Measurements from ENCODE around the gene RAMP2.

Gene RAMP2

GRCh38 chr17:42791948-42792347, 30.9 kb downstream of the RAMP2 start:
- no peak for FAIRE-seq
- DNase-seq (ENCODE audit: low spot score): no peak

DNA sequence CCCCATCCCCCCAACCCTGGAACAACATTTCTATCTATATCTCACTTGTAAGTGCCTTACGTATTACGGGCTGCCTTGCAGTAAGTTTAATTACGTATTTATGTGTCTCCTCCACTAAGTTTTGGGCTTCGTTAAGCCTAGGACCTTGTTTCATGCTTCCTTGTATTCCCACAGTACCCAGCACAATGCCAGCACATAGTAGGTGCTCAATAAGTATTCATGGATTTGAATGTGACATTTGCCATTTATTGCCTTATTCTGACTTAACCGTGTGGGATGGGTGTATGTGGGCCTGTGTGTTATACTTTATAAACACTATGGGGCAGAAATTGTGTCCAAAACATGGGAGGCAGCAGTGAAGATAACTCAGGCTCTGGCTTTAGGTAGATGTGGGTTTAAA, 31.5 kb downstream of the RAMP2 start:
- FAIRE-seq: no peak

GRCh38 chr17:42795061-42795460, 34.0 kb downstream of the RAMP2 start:
- no peak for DNase-seq (ENCODE audit: low spot score)
- FAIRE-seq: no peak

More for the DNA sequence above, 31.5 kb downstream of the RAMP2 start:
- DNase-seq (ENCODE audit: low spot score): no peak

DNA sequence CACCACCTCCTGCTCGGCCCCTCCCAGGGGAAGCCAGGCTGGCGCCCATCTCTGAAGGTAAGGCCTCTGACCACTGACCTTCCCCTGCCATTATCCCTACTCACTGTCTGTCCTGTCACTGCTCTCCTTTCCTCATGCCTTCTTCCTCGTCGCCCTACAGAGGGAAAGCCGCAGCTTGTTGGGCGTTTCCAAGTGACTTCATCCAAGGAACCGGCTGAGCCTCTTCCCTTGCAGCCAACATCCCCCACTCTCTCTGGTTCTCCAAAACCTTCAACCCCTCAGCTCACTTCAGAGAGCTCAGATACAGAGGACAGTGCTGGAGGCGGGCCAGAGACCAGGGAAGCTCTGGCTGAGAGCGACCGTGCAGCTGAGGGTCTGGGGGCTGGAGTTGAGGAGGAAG, 34.4 kb downstream of the RAMP2 start:
- FAIRE-seq: no peak
- no peak for DNase-seq (ENCODE audit: low spot score)

DNA sequence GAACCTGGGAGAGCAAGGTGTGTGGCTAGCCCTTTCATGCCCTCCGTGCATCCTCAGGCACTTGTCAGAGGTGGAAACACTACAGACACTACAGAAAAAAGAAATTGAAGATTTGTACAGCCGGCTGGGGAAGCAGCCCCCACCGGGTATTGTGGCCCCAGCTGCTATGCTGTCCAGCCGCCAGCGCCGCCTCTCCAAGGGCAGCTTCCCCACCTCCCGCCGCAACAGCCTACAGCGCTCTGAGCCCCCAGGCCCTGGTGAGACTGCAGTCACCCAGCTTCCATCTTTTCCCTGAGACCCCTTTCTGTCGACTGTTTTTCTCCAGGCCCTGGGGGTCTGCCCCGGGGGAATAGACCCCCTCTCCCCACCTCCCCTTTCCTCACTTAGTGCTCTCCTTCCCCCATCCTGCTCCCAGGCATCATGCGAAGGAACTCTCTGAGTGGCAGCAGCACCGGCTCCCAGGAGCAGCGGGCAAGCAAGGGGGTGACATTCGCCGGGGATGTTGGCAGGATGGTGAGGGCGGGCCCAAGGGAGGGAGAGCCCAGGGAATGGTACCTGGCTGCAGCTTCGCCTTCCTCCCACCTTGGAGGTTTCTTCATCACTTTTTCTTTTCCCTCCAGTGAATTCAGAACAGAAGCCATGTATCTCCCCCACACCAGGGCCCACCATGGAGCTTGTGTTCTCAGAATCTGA, 35.2 kb downstream of the RAMP2 start:
- DNase-seq (ENCODE audit: low spot score) (no peak), FAIRE-seq (no peak)

DNA sequence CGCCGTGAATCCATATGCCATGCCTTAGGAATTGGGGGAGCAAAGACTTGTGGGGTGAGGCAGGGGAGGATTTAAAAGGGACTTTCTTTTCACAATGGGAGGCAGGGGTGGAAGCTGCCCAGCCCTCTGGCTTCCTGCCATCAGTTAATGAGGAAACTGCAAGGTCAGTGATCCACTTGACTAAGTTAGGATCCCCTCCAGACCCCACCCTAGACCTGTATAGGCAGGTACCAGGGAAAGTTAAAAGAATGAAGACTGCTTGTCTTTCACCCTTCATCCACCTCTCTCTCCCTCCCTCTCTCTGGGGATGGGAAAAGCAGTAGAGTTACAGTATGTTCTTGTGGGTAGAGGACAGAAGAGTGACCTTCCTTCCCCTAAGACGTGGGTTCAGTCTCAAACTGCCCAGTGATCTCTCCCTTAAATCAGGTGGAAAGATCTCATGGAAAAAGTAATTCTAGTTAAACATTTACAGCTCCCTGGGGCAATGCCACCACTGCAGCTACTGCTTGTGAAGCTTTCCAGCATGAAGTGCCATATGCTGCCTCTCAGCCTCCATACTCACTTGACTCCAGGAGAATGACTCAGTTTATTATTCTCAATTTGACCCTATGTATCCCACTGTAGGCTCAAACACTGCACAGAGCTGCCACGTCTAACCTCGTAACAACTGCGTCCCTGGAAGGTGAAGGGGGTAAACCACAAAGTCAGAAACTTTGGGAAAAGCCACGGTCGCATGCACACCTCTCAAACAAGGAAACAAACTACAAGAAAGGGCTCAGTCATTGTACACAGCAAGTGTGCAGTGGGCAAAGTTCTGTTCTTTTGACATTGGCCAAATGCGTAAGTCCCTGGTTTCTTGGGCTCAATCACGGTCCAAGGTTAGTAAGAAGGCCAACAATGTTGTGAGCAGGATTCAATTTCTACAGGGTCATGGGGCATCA, 36.3 kb downstream of the RAMP2 start:
- DNase-seq (ENCODE audit: low spot score): peak; percentile 66
- FAIRE-seq: peak; percentile 81

DNA sequence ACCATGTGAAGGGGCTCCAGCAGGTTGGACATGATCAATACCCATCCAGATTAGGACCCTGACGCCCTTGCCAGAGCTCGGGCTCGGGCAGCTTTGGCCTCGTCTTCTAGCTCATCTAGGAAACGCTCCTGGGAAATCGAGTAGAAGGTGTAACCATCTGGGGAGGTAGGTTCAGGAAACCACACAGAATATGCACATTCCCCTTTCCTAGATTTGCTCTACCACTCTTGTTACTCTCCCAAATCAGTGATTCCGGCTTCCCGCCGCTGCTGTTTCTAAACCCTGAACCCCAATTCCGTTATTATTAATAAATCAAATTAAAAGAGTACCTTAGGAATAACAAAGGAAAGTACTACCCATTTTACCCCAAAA, 37.0 kb downstream of the RAMP2 start:
- no peak for DNase-seq (ENCODE audit: low spot score)
- FAIRE-seq: no peak

DNA sequence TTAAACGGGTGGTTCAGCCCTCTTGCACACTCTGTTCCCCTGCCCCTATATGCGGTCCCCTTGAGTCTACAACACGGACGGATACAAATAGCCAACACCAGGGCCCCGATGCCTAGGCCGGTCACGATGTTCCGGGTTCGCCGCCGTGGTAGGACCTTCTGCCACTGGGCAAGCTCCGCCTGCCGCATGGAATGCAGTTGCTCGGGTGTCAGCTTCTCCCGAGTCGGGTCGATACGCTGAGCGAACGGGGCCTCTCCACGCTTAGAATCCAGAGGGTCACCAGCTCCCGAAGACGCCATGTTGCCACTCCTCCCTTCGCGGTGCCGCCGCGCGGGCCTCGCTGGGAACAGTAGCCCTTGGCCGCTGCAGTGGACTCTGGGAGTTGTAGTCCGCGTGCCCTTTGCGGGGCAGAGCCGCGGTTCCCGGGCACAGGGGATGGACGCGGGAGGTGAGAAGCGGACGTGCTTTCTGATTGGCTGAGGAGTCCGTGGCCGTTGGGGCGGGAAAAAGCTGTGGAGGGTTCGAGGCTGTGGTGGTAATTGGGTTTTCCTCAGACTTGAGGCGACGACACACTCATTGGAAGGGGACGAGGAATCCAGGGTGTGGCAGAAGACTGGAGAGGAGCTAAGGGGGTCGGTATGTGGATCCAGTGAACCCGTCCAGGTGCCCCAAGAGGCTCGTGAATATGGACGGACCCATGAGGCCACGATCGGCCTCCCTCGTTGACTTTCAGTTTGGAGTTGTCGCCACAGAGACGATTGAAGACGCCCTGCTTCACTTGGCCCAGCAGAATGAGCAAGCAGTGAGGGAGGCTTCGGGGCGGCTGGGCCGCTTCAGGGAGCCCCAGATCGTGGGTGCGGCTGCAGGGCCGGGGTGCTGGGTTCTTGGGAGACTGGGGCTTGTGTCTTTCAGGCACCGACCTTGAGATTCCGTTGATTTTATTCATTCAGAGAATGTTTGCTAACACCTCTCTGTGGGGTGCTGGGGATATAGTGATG, 37.7 kb downstream of the RAMP2 start, which contains the start of the genes CNTD1 and COA3:
Gene CNTD1 (plus strand): TSS at position 479 of the 998 bp plus-strand sequence. CDS start 207 bp downstream, at position 686.
Gene COA3 (minus strand): TSS at position 322 of the 998 bp plus-strand sequence. CDS start 23 bp downstream, at position 299.
- DNase-seq (ENCODE audit: low spot score) (peak; percentile 72), FAIRE-seq (no peak)

DNA sequence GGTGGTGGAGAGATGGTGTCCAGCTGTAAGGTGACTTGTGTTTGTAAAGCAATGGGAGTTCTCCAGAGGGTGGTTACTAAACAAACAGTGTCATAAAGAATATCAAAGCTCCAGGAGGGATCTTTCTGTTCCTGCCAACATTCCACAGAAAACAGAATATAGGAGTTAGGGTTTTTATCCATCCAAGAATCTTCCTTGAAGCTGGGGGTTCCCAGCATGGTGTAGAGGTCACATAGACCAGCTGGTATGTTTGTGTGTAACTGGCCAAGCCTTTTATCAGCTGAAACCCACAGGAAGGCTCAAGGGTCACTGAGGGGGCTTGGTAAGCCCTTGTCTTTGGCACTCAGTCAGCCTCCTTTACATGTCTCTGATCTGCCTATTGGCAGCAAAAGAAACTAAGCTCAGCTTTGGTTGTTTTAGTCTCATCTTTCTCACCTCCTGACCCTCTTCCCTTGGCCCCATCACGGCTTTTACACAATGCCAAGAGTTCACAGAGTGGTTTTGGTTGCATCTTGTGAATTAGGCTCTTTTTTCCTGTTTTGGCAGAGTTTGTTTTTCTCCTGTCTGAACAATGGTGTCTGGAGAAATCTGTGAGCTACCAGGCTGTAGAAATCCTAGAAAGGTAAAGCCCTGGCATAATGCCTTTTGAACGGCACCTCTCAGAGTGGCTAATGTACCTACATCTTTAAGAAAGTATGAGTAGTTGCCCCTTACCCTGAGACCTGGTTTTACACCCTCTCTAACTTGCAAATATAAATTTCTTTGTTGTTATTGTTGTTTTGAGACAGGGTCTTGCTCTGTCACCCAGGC, 42.3 kb downstream of the RAMP2 start:
- no peak for DNase-seq (ENCODE audit: low spot score)
- no peak for FAIRE-seq

DNA sequence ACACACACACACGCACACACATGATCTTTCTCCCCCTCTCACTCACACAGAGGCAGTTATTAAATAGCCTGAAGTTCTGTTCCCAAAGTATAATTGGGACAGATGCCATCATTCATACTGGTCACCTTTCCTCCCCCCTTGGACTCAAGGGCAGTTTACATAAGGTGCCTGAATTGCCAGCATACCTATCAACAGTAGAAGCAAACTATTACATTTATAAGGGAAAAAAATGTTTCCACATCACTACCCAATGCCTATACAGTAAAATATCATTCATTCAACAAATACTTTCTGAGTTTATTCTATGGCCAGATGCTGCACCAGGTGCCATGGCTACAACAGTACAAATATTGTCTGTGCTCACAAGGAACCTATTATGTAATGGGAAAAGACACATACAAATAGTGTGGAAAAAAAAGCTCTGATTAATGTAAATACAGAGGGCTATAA, 43.9 kb downstream of the RAMP2 start:
- DNase-seq (ENCODE audit: low spot score) (no peak), FAIRE-seq (no peak)

GRCh38 chr17:42806249-42806648, 45.2 kb downstream of the RAMP2 start:
- FAIRE-seq: no peak
- no peak for DNase-seq (ENCODE audit: low spot score)

DNA sequence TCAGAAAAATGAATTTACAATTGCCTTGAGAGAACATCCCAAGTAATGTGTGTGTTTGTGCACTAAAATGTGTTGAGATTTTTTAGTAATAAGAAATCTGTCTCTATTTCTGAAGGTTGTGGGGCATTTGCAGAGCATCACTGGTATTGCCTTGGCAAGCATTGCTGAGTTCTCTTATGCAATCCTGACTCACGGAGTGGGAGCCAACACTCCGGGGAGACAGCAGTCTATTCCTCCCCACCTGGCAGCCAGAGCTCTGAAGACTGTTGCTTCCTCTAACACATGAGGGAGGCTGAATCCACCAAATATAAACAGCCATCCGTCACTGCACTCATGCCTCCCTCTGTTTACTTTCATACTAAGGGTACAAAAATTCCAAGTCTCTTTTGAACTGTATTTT, 48.2 kb downstream of the RAMP2 start:
- FAIRE-seq (no peak), DNase-seq (ENCODE audit: low spot score) (no peak)

All from RCC 7860 (cell line).